Measurements from ENCODE around the gene PHF24.

DNA sequence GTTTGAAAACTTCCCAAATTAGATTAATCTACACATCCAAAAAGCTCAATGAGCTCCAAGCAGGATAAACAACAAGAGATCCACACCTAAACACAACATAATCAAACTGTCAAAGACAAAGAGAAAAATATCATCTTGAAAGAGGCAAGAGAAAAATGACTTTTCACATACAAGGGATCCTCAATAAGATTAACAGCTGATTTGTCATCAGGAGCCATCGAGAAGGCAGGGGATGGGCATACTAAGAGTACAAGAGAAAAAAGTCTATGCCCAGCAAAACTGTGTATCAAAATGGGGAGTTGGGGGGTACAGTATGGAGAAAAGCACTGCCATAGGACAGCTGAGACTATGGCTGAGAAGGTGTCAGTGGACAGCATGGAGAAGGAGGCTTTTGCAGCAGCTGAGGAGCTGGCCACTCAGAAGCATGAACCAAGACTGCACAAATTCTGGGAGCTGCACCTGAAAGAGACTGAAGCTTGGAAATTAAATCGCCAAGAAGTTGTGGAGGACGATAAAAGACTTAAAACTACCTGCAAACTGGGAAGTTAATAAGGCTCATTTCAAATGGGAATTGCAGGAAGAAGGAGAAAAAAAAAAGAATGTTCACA, 52.4 kb downstream of the PHF24 start:
- TF ChIP-seq, protein P1, sequence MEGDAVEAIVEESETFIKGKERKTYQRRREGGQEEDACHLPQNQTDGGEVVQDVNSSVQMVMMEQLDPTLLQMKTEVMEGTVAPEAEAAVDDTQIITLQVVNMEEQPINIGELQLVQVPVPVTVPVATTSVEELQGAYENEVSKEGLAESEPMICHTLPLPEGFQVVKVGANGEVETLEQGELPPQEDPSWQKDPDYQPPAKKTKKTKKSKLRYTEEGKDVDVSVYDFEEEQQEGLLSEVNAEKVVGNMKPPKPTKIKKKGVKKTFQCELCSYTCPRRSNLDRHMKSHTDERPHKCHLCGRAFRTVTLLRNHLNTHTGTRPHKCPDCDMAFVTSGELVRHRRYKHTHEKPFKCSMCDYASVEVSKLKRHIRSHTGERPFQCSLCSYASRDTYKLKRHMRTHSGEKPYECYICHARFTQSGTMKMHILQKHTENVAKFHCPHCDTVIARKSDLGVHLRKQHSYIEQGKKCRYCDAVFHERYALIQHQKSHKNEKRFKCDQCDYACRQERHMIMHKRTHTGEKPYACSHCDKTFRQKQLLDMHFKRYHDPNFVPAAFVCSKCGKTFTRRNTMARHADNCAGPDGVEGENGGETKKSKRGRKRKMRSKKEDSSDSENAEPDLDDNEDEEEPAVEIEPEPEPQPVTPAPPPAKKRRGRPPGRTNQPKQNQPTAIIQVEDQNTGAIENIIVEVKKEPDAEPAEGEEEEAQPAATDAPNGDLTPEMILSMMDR (IDR thresholded peaks at IDR 0.05), result no peak
- no peak for TF ChIP-seq POLR2A (IDR thresholded peaks at IDR 0.05)

All from right lobe of liver (tissue), 4 donors.